Astrocyte of the cerebellum (primary cell): Measurements from ENCODE around the gene AGO4.

Experiments used
- DNase-seq: peaks from one replicate; pipeline ENCODE4 v3.0.0-alpha.2; 2011; ENCODE audit warnings: low read depth
- H3K4me3 ChIP-seq: 2 replicates; pipeline ENCODE4 v1.5.1; 2011; ENCODE audit warnings: mild to moderate bottlenecking, low read depth, low read length, moderate library complexity
- in situ Hi-C: cut with HindIII; loops from 2 replicates; pipeline ENCODE4 v1.10.0; 2017; ENCODE audit warnings: low sequenced_read_pairs
- TF ChIP-seq, protein P1 (sequence below): IDR thresholded peaks from 2 replicates; pipeline ENCODE4 v1.5.1; 2012; ENCODE audit warnings: low read length, low read depth, moderate library complexity, mild to moderate bottlenecking; ENCODE audit errors: missing control alignments

The AGO4 gene

DNA sequence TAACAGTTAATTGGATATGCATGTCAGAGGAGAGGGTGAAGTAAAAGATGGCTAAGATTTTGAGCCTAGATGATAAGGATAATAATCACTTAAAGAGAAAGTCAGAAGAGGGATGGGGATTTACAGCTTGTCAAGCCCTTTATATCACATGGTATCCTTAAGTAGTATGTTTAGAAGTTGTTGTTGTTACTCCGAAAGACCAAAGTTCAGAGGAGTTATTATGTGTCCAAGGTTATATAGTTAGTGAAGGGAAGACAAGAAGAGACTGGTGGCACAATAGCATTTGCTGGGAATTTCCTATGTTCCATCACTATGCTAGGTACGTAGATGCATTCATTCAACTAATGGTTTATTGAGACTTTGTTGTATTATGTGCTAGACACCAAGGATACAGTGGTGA is 44.4 kb downstream of the AGO4 start:
- TF ChIP-seq, protein P1, sequence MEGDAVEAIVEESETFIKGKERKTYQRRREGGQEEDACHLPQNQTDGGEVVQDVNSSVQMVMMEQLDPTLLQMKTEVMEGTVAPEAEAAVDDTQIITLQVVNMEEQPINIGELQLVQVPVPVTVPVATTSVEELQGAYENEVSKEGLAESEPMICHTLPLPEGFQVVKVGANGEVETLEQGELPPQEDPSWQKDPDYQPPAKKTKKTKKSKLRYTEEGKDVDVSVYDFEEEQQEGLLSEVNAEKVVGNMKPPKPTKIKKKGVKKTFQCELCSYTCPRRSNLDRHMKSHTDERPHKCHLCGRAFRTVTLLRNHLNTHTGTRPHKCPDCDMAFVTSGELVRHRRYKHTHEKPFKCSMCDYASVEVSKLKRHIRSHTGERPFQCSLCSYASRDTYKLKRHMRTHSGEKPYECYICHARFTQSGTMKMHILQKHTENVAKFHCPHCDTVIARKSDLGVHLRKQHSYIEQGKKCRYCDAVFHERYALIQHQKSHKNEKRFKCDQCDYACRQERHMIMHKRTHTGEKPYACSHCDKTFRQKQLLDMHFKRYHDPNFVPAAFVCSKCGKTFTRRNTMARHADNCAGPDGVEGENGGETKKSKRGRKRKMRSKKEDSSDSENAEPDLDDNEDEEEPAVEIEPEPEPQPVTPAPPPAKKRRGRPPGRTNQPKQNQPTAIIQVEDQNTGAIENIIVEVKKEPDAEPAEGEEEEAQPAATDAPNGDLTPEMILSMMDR: no peak
- no peak overlapping the region for H3K4me3 ChIP-seq
- DNase-seq: no peak
- in situ Hi-C loops: no loop called here

DNA sequence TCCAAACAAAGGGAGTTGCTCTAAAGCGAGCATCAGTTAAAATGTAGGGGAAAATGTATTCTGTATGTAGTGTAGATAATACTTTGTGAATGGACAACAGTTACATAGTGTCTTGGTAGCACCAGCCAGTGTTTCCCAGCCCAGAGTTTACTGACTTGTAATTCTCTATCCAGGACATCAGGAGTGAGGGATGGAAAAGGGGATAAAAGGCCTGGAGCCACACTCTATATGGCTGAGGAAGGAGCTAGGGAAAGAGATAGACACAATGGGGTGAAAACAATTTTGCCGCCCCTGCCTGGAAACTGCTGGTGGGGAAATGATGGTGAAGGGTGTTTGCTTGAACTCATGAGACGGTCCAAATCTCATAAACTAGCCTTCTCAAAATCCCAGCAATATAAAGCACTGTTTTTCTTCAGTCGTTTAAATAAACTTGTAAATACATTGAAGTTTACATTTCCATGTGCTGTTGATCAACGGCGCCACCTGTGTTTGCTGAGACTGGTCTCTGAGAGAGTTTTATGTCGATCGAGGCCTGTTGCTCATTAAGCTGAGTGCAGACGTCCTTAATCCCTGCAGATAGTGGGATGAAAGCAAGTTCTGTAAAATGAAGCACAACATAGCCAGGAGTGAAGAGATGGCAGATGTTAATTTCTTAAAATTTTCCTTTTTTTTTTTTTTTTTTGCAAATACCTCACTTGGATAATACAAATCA is 47.3 kb downstream of the AGO4 start:
- TF ChIP-seq, protein P1: no peak
- no peak overlapping the region for H3K4me3 ChIP-seq
- in situ Hi-C loops: no loop called here
- no peak for DNase-seq

DNA sequence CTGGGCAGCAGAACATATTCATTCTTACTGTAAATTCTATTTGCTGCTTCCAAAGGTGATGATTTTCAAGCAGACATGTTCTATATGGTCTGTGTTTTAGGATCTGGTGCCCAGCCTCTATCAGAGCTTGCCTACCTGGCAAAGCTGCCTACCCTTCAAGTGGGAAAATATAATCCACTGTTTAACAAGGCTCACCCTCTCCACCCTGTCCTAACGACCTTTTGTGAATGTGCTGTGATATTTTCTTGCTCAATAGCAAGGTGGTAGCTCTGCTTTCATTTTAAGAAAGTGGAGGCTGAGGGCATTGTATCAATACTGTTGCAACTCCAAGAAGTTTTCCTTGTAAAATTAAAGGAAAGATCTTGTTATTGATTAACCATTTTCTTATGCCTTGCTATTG is 49.1 kb downstream of the AGO4 start:
- H3K4me3 ChIP-seq: no peak overlapping the region
- in situ Hi-C loops: no loop called here
- no peak for DNase-seq
- TF ChIP-seq, protein P1: no peak

DNA sequence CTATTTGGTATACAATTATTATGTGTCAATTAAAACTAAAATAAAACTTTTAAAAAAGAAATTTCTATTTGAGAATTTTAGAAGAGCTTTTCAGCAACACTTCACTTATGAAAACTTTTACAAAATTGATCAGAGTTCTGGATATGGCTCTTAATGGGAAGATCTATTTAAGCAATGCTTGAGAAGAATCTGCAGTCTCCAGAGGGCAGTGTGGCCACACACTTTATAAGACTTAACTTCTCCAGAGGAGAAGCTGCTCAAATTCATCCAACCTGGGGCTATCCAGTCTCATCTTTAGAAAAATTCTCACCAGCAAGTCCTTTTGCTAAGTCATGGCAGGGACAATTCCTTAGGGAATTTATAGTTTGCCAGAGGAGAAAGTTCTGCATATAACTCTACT is 50.0 kb downstream of the AGO4 start:
- TF ChIP-seq, protein P1: peak; percentile 36
- no peak overlapping the region for H3K4me3 ChIP-seq
- peak; percentile 12 for DNase-seq
- in situ Hi-C loops: no loop called here

DNA sequence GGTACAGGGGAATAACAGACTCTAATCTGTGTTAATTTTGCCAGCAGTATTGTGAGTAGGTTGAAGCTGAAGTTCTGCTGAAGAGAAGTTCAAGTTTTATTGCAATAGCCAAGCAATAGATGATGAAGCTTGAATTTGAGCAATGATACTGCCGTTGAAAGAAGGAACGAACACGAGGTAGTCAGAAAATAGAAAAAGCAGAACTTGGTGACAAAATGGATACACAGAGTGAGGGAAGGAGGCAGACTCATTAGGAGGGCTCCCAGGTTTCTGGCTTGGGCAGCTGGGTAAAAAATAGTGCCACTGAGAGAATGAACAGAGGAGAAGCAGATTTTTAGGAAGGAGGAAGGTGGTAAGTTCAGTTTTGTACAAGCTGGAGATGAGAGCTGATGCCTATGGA is 52.9 kb downstream of the AGO4 start:
- no peak overlapping the region for H3K4me3 ChIP-seq
- TF ChIP-seq, protein P1: no peak
- no peak for DNase-seq
- in situ Hi-C loops: no loop called here

DNA sequence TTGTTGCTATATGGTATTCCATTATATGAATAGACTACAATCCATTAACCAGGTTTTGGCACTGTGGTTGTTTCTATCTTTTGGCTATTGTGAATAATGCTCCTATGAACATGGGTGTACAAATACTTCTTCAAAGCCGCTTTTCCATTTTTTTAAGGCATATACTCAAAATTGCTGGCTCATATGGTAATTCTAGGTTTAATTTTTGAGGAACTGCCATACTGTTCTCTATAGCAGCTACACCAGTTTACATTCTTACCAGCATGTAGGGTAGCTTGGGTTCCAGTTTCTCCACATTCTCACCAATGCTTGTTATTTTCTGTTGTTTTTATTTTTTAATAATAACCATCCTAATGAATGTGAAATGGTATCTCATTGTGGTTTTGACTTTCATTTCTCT is 55.3 kb downstream of the AGO4 start:
- DNase-seq: no peak
- in situ Hi-C loops: no loop called here
- TF ChIP-seq, protein P1: no peak
- no peak overlapping the region for H3K4me3 ChIP-seq
